CD4-positive, alpha-beta T cell treated with Interleukin-17A for 1 hour (primary cell): ENCODE data around the gene MYO1D.
"Not testable (repeated sequence)": the region's sequence is repeated elsewhere in the genome, so short reads cannot be mapped to it uniquely, and the experiment has no call there.

ENCODE experiments used
- DNase-seq: peaks from one replicate; pipeline ENCODE4 v3.0.0-alpha.2; 2020

Gene MYO1D

DNA sequence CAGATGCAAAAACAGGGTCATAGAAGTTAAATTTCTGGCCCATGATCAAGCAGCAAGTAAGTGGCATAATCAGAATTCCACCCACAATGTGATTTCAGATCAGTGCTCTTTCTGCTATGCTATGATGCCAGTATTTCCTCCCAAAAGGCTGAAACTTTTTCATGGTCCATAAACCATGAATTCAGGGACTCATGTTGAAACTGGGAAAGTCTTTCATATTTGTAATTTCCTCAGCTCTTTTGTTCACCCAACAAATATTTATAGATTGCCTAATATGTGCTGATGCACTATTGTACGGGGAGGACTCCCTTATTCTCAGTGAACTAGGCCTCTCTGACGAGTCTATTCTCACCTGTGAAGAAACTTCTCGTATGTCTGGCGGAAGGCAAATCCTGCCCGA is 156.3 kb downstream of the MYO1D start:
- no peak for DNase-seq

DNA sequence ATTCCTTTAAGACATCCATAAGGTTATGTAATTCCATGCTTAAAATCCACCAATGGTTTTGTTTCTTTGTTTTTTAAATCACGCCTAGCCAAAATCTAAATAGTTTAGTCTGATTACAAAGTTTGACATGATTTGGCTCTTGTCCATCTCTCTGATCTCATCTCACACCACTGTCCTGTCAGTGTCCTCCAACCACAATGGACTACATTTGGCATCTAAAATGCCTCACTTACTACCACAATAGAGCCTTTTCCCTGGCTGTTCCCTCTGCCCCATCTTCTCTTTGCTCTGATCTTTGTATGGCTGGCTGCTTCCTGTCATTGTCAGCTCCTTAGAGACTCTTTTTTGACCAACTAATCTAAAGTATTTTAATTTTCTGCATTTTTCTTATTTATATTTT is 157.2 kb downstream of the MYO1D start:
- no peak for DNase-seq

DNA sequence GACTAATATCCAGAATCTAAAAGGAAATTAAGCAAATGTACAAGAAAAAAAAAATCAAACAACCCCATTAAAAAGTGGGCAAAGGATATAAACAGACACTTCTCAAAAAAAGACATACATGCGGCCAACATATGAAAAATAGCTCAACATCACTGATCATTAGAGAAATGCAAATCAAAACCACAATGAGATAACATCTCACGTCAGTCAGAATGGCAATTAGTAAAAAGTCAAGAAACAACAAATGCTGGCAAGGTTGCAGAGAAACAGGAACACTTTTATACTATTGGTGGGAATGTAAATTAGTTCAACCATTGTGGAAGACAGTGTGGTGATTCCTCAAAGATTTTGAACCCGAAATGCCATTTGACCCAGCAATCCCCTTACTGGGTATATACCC is 162.0 kb downstream of the MYO1D start:
- not testable (repeated sequence) for DNase-seq

DNA sequence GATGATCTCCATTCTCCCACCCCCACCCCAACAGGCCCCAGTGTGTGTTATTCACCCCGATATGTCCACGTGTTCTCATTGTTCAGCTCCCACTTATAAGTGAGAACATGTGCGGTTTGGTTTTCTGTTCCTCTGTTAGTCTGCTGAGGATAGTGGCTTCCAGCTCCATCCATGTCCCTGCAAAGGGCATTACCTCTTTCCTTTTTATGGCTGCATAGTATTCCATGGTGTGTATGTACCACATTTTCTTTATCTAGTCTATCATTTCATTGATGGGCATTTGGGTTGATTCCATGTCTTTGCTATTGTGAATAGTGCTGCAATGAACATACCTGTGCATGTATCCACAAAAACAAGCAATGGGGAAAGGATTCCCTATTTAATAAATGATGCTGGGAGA is 162.7 kb downstream of the MYO1D start:
- DNase-seq = not testable (repeated sequence)

DNA sequence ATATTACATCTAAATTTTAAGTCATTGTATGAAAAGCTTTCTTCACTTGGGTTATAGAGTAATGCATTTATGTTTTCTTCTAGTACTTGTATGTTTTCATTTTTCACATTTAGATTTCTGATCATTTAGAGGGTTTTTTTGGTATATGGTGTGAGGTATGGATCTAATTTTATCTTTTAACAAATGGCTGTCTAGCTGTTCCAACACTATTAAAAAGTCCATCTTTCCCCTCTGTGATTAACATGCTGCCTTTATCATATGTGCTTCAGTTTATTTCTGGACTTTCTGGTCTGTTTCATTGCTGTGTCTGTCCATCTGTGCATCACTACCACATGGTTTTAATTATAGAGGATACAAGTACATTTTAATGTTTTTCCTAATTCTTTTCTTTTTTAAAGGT is 163.8 kb downstream of the MYO1D start:
- DNase-seq = no peak

DNA sequence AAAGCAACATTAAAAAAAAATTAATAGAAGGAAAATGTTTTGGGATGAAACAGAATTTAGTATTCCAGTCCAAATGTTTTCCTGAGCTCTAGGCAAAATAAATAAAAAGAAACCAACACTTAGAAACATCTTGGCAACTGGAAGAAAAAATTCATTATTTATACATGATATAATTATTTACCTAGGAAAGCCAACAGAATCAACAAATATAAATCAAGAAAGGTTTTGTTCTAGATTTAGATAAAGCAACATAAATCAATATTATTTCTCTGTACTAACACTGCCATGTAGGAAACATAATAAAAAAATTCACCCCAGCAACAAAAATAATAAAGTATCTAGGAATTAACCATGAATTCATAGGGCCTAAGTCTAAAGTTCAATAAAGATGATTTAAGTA is 167.4 kb downstream of the MYO1D start:
- no peak for DNase-seq

DNA sequence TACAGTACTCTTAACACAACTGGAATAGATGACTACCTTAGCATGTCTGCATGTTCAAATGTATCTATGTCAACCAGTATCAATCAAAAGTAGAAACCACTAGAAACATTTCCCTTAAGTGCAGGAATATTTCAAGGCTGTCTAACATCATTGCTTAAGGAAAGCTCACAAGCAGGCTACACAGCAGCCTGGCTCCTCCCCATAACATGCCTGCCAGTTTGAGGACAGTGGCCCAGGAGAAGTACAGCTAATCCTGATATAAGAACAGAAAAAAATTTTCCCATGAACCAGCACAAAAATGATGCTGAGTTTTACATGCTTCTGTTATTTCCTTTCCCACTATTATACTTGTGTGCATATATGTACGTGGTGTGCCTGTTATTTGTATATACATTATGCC is 175.1 kb downstream of the MYO1D start:
- DNase-seq = no peak

DNA sequence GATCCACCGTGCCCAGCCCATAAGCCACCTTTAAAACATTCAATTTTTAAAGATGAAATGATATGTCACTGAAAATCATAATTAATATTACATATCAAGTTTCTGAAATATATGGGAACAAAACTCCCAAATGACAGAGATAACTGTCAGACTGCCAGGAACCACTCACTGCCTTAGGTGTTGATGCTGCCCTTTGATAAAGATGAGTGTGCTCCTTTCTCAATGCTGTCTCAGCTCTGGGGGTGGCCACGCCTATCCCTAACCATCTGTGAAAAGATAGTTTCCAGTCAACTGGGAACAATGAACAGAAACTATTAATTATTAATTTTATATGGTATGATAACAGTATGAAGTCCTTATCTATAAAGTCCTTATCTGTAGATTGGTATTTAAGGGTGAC is 177.7 kb downstream of the MYO1D start:
- DNase-seq = no peak

DNA sequence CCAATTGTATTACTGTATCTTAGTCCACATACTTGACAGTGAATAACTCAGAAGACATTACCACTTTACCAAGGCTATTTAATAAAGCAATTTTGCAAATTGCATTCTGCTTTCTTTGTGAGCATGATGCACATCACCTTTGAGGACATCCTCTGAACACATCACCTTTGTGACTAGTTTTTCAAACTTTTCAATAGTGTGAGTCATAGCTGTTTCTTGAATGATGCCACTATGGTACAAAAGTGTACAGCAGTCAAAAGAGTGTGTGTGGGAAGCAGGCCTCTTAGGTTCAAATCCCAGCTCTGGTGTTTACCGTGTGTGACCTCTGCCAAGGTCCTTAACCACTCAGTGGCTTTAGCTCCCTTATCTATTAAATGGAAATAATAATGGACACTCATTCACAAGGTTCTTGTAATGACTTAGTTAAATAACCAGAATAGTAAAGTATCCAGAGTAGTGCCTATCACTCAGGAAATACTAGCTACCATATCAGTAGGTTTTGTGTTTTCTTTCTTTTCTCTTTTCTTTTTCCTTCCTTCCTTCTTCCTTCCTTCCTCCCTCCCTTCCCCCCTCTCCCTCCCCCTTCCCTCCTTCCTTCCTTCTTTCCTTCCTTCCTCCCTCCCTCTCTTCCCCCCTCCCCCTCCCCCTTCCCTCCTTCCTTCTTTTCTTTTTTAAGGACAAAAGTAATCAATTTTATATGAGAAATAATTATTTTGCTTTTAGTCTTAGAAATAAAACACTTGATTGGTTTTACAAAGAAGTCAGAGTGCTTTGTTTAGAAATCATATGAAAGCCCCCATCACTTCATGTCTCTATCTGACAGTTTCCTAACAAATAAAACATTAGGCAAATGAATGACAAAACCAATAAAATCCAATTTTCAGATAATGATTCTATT is 178.9 kb downstream of the MYO1D start:
- no peak for DNase-seq

DNA sequence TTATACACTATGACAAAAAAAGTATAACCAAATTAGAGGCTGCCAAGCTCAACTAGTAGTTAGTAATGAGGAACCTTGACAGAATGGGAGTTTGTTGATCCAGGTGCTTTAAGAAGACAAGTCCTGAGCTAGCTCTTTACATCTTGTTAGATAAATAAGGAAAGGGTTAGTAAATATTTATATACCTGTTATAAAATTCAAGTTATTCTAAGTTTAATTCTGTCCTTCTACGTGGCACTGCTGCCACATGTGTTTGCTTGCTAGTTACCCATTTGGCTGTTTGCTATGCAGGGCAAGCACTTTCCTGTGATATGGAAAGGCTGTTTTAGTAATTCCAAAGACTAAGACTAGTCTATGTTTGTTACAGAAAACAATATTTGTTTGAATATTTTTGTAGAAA is 180.5 kb downstream of the MYO1D start:
- no peak for DNase-seq

DNA sequence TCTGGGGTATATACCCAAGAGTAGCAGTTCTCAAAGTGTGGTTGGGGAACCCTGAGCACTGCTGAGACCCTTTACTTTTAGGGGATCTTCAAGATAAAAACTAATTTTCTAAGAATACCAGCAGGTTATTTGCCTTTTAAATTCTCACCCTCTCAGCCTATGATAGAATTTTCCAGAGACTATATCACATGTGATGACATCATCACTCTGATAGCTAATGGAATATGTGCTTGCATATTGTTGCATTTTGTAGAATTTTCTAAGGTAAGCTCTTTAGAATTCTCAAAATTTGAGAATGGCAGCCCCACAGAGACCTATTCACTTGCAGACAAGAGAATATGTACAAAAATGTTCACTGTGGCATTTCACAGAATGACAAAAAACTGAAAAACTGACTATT is 181.1 kb downstream of the MYO1D start:
- no peak for DNase-seq

DNA sequence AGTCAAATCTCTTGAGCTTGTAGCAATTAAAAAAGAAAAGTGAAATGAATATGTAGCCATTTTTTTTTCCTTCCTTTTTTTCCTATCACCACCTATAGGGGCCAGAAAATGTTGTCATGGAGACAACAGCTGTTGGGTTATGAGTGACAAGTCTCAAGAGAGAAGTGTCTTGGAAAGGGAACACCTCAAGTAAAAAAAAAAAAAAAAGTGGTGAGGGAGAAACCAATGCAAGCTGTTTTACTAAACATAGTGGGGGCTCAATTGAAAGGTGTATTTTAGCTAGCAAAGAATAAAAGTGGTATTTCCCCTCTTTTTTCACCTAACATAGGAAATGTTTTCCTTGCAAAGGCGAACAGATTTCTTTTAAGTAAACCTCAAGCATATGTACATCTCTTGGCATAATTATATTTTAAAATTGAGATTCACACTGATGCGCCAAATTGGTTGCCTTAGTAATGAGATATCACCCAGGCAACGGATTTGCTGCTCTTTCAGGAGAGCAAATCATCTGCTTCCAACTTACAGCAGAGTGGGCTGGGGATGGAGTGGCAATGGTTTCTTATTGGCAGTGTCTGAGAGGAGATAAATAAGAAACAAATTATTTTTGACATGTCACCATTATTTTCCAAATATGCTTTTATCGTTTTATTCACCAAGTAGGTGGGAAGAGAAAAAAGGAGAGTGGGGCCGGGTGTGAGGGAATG is 183.6 kb downstream of the MYO1D start:
- no peak for DNase-seq

DNA sequence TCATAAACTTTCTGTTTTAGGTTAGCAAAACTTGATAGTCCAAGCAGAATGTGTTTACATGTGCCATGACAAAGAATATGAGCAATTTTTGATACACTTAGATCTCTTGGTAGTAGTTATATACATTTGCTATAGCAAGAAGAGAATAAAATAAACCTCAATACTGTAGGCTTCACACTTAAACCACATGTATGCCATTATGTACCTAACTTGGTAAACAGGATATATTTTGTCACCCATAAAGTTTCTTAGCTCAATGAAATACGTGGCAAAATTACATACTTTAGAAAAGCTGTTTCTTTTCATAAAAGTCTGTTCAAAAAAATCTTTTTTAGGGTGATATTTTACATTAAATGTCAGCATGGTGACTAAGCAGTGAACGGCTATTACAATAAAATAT is 184.7 kb downstream of the MYO1D start:
- DNase-seq = no peak

DNA sequence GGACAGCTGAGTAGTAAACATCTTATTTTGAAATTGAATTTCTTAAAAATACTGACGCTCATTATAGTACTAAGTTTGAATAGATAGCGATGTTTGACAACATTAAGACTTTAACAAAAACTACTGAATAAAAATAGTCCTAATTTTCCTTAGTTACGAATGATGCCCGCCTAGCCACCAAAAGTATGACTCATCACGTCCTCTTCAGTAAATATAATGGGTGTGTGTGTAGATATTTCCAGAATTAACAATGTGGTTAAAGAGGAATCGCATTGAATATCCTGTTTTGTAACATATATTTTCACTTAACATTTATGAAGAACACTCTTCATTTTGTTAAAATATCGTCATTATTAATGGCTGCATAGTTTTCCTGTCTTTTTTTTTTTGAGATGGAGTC is 187.6 kb downstream of the MYO1D start:
- DNase-seq = no peak

DNA sequence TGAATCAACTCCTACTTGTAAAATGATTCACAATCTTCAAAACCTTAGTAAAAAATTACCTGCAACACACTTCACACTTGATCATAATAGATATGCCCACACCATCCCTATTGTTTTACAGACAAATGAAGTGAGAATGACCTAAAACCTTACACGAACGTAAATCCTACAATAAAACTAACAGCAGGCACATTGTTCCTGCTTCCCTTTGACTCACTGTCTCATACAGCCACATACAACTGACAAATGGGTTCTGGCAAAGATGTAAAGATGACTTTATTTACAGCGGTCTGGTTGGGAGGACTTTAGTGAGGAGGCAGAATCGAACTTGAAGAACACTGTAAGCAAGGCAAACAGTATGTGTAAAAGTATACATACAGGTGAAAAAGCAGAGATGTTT is 188.7 kb downstream of the MYO1D start:
- DNase-seq = no peak

DNA sequence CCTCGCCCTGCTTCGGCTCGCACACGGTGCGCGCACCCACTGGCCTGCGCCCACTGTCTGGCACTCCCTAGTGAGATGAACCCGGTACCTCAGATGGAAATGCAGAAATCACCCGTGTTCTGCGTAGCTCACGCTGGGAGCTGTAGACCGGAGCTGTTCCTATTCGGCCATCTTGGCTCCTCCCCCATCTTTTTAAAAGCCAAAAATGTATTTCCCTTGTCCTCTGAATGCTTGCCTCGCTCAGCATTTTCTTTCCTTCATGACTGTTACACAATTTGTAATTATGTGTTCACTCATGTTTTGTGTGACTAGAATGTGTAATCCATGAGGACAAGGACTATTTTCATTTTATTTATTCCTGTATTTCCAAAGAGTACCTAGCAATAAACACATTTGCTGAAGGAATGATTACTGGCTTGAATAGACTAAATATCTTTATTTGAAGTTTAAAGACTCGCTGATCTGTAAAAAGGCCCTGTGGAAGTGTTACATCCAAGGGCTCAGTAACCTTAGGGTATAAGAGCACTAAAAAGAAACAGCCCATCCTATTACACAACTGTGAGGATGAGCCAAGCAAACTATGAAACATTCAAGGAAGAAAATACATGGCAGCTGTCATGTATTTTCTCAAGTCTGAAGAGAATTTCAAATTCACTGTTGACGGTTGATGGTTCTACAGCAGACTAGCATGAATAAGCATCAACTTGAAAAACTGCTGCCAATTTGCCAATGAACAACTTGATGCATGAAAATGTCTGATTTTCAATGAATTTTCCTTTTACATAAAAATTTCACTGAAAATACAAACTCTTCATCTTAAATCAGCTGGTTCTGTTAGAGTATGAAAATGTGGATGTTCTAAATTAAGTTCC is 192.6 kb downstream of the MYO1D start:
- DNase-seq = no peak

DNA sequence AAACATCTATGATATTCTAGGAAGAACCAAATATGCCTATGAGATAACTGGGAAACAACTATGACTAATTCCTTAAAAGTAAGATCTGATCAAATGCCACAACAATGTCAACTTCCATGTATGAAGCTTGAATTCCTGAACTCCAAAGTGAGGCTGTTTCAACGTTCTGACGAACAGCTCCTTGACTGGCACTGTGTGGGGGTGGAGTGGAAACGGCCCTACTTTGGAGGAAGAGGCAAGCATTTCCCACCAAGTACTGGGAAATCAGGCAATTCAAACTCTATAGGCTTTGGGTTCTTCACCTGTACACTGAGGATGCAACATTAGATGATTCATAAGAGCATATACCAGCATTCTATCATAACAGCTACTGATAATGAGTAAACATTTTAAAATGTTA is 203.0 kb downstream of the MYO1D start:
- no peak for DNase-seq

DNA sequence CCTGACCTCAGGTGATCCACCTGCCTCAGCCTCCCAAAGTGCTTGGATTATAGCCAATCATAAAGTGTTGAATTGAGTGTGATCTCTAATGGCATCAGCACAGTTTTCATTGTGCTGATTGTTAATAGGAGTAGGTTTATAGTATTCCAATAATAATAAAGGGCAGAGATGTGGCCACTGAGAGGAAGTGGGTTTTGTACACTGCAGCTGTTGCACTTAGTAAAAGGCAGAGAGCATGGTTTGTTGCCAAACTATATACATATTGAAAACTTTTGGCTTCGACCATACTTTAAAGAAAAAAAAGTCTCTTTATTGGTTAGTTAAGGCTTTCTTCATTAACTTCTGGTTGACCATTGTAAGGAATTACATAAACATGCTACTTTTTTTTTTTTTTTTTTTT is 204.2 kb downstream of the MYO1D start:
- no peak for DNase-seq

DNA sequence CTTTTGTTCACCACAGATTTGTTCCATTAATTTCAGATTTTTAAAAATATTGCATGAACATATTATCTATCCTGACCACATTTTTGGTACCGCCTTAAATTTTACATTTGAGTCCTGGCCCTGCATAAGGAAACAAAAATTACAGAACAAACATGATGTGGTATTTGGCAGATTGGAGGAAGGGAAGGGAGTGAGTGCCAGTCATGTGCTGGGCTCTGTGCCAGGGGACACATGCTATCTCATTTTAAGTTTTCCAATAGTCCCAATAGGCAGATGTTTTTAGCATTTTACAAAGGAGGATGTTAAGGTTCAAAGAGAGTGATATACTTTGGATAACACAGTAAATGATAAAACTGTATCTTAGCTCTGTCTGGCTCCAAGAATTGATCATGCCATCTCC is 205.0 kb downstream of the MYO1D start:
- no peak for DNase-seq

DNA sequence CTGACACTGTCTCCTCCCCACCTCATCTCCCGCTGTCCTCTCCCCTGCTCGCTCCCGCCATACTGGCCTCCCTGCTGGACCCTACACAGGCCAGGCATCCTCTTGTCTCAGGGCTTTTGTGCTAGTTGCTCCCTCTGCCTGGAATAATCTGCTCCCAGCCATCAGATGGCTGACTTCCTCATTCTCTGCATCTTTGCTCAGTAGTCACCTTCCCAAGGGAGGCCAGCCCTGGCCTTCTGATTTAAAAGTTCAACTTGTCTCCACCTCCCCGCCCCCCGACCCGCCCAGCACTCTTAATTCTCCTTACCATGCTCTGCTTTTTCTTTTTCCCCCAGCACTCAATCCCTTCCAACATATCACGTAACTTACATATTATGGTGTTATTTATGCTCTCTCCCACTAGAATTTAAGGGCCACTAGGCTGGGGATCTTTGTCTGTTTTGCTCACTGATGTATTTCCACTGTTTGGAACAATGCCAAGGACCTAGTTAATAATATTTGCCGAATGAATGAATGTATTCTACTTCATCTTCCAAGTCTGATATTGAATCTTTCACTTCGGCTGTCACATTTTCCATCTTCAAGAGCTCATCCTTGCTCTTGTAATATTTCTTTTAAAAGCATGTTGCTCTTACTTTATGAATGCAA is 211.9 kb downstream of the MYO1D start:
- DNase-seq = no peak

DNA sequence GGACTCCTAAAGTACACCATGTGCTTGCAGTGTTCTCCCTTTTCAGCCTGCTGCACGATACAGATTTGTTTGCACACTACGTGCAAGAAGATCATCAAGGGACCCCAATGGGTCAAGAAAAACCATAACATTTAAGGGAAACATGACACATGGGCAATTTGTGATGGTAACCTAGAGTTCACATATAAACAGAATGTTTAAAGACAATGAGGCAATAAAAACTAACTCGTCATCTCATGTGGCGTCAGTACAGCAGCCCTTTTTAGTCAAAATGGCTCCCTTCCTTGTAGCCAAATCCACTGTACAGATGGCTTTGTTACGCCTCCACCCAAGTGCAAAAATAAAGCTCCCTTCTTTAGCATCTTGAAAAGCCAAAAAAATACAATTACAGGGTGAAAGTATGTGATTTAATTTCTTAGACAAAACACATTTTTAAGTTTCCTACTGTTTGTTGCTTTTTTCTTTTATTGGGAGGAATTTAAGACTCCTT is 216.4 kb downstream of the MYO1D start:
- DNase-seq = no peak

DNA sequence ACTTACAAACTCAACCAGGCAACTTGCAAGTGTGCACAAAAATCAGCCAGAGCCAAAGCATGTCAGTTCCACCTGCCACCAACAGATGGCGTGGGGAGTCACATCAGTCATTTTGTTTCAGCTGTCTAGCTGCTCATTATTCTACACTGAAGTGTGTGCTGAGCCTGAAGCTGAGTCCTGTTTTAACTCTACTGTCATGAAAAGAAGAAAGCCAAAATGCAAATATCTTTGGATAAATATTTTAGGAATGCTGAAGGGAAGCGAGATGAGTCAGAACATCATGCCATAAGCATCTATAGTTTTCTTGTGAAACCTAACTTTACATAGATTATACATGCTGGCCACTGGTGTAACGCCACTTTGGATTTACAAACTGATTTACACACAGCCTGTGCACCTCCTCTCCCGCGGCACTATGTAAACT is 217.5 kb downstream of the MYO1D start:
- peak; percentile 60 for DNase-seq
